GM23248 (cell line): Measurements from ENCODE around the gene INPPL1. TPM values are rescaled to one million over a fixed set of nuclear protein-coding genes. Genes with fewer than 3 reads are reported as not detected.

Experiments used
- DNase-seq: peaks from one replicate; pipeline ENCODE4 v3.0.0-alpha.2; 2015
- H2AFZ ChIP-seq: fragments of 200-600 bp; sonication (generic); 2 replicates; pipeline ENCODE4 v1.6.1; 2016; ENCODE audit warnings: antibody characterized with exemption
- H3F3A ChIP-seq: fragments of 200-600 bp; sonication (generic); 2 replicates; pipeline ENCODE4 v1.6.1; 2016; ENCODE audit warnings: mild to moderate bottlenecking, antibody characterized with exemption, mixed run types; ENCODE audit not compliant: insufficient read depth
- H3K27ac ChIP-seq: fragments of 200-600 bp; sonication (generic); 2 replicates; pipeline ENCODE4 v1.5.1; 2016; ENCODE audit warnings: mild to moderate bottlenecking
- H3K27me3 ChIP-seq: fragments of 200-600 bp; sonication (generic); replicated peaks from 2 replicates; pipeline ENCODE4 v1.6.1; 2016; ENCODE audit warnings: mild to moderate bottlenecking; ENCODE audit not compliant: insufficient read depth
- H3K36me3 ChIP-seq: fragments of 200-600 bp; sonication (generic); 2 replicates; pipeline ENCODE4 v1.6.1; 2016; ENCODE audit warnings: low read depth, mild to moderate bottlenecking
- H3K4me1 ChIP-seq: fragments of 200-600 bp; sonication (generic); 2 replicates; pipeline ENCODE4 v1.6.1; 2016; ENCODE audit warnings: mild to moderate bottlenecking; ENCODE audit not compliant: insufficient read depth
- H3K4me2 ChIP-seq: fragments of 200-600 bp; sonication (generic); one replicate; pipeline ENCODE4 v1.6.1; 2016; ENCODE audit warnings: mild to moderate bottlenecking; ENCODE audit not compliant: unreplicated experiment
- H3K4me3 ChIP-seq: fragments of 200-600 bp; sonication (generic); 2 replicates; pipeline ENCODE4 v1.5.1; 2016; ENCODE audit warnings: mild to moderate bottlenecking
- H3K79me2 ChIP-seq: fragments of 200-600 bp; sonication (generic); 2 replicates; pipeline ENCODE4 v1.6.1; 2016; ENCODE audit warnings: mild to moderate bottlenecking; ENCODE audit not compliant: insufficient read depth
- H3K9ac ChIP-seq: fragments of 200-600 bp; sonication (generic); 2 replicates; pipeline ENCODE4 v1.6.1; 2016; ENCODE audit warnings: mild to moderate bottlenecking
- H3K9me2 ChIP-seq: fragments of 200-600 bp; sonication (generic); 2 replicates; pipeline ENCODE4 v1.6.1; 2016; ENCODE audit warnings: mixed run types, mild to moderate bottlenecking, moderate library complexity; ENCODE audit not compliant: insufficient read depth
- H3K9me3 ChIP-seq: fragments of 200-600 bp; sonication (generic); one replicate; pipeline ENCODE4 v1.6.1; 2017; ENCODE audit warnings: low read depth
- H4K20me1 ChIP-seq: fragments of 200-600 bp; sonication (generic); 2 replicates; pipeline ENCODE4 v1.6.0; 2016; ENCODE audit not compliant: insufficient read depth
- EZH2 ChIP-seq: fragments of 200-600 bp; sonication (generic); IDR thresholded peaks from 2 replicates; pipeline ENCODE4 v1.6.1; 2018; ENCODE audit warnings: antibody characterized with exemption, mild to moderate bottlenecking; ENCODE audit not compliant: insufficient read depth, poor library complexity, severe bottlenecking
- EZH2phosphoT487 ChIP-seq: fragments of 200-600 bp; sonication (generic); IDR thresholded peaks from 2 replicates; pipeline ENCODE4 v1.6.1; 2018; ENCODE audit warnings: antibody characterized with exemption, moderate library complexity, mild to moderate bottlenecking, low read depth; ENCODE audit not compliant: insufficient read depth
- WGBS, 2 experiments: methylation state at CpG; one replicate each; pipeline ENCODE4 v1.1.6; 2015 to 2017; ENCODE audit warnings: low lambda C conversion rate in 2 of 2, low coverage in 1 of 2; ENCODE audit errors: missing lambda C conversion rate in 2 of 2; 5-methylcytosine and 5-hydroxymethylcytosine counted together
- in situ Hi-C: fragments of 300-500 bp; cut with MboI; formaldehyde crosslinking; loops from 2 replicates; pipeline ENCODE4 v1.15.0; 2020
- polyA plus RNA-seq: library from polyadenylated mRNA; unstranded; fragments of >200 nt; fragmentation: Nextera tagmentation; extraction: Ambion mirVana; gene quantifications from 2 replicates; pipeline ENCODE4 v1.2.1, GENCODE V29; 2016
- total RNA-seq: library from RNA; depleted of rRNA; stranded (reverse); fragments of >200 nt; shearing (Covaris generic); gene quantifications from 2 replicates; pipeline ENCODE4 v1.2.3, GENCODE V29; 2014

INPPL1 gene
- total and polyA plus RNA-seq, 2 experiments from 2014 or later: 28.4 to 68.0 TPM

DNA sequence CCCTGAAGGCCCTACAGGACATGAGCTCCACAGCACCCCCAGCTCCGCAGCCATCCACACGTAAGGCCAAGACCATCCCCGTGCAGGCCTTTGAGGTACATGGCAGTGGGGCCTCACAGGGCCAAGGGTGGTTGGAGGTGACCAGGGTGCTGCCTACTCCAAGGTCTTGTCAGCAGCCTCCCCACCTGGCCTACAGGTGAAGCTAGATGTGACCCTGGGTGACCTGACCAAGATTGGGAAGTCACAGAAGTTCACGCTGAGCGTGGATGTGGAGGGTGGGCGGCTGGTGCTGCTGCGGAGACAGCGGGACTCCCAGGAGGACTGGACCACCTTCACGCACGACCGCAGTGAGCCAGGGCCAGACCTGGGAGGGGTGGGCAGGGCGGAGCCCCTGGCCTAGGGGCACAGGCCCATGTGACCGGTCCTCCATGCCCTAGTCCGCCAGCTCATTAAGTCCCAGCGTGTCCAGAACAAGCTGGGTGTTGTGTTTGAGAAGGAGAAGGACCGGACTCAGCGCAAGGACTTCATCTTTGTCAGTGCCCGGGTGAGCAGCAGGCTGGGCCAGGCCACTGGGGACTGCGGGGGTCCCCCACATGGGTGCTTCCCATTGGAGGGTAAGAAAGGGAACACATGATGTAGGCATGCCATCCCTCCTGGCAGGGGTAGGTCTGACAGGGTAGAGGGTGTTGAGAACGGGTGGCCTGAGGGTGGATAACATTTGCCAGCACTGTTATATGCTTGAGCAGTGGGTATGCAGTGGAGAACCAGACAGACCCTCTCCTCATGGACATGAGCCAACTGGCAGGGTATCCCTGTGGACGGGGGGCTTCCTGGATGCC lies 5.6 kb downstream of the INPPL1 start:
- Histone ChIP-seq H3K36me3 (peaks cover 33% of the 10 kb centered on the region; the same call in 1 of the 2 replicates), H3K9me3 (no peaks in the 10 kb centered on the region), H3K4me2 (no peak overlapping the region), H3K9ac (no peak overlapping the region), H3K79me2 (peaks cover 44% of the 10 kb centered on the region), H3F3A (peaks cover 22% of the 10 kb centered on the region; the same call in 1 of the 2 replicates), H3K9me2 (no peaks in the 10 kb centered on the region), H3K27ac (no peak overlapping the region), H2AFZ (no peak overlapping the region), H3K4me3 (no peak overlapping the region), H3K27me3 (no peaks in the 10 kb centered on the region), H3K4me1 (peaks cover 6% of the 10 kb centered on the region; the same call in 1 of the 2 replicates), H4K20me1 (no peaks in the 10 kb centered on the region)
- TF ChIP-seq EZH2 (no peak), EZH2phosphoT487 (no peak)
- 90 to 94% methylated on average over 20 to 21 of the region's 21 CpGs for WGBS, 2 experiments
- in situ Hi-C loops: no loop called here
- DNase-seq: no peak

DNA sequence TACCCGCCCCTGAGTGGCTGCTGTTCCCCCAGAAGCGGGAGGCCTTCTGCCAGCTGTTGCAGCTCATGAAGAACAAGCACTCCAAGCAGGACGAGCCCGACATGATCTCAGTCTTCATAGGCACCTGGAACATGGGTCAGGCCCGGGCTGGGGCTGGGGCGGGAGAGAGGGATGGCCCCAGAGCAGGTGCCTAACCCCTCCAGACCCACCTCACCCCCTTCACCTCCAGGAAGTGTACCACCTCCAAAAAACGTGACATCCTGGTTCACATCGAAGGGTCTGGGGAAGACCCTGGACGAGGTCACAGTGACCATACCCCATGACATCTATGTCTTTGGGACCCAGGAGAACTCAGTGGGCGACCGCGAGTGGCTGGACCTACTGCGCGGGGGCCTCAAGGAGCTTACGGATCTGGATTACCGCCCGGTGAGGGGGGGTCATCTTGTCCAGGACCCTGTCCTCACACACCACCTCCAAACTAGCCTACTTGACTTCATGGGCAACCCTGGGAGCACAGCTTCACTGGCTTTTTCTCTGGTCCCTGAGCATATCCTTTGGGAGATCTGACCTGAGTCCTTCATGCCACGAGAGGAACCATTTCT lies 6.3 kb downstream of the INPPL1 start:
- 90% methylated on average over 15 to 17 of the region's 18 CpGs for WGBS, 2 experiments
- no peaks in the 10 kb centered on the region for H3K9me3 ChIP-seq
- no peak for DNase-seq

DNA sequence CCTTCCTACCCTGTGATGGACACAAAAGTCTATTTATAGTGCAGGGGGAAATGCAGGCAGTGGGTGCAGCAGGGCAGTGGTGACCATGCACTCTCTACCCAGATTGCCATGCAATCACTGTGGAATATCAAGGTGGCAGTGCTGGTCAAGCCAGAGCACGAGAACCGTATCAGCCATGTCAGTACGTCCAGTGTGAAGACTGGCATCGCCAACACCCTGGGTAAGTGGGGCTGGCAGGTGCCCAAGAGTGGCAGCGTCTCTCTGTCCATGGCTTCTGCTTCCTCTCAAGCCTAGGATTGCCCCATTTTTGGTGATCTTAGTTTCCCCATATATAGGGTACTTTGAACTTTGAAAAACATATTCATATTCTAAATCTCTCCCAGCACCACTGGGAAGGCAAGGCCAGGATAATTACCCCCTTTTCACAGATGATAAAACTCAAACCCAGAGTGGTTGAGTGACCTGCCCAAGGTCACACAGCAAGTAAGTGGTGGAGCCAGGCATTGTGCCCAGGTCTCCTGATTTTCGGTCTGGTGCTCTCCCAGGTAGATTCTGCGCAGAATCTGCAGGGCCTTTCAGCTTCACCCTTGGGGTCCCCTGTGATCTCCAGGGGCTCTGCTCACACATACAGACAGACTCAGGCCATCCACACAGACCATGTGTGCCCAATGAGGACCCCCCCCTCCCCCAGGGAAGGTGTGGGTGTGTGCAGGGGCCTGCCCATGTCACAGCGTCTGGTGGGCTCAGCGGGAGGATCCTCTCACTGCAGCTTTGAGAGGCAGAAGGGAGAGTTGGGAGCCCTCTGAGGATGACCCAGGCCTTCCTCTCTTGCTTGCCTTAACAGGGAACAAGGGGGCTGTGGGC lies 7.1 kb downstream of the INPPL1 start:
- H3K4me1 ChIP-seq: no peaks in the 10 kb centered on the region
- H3K4me3 ChIP-seq: no peak overlapping the region
- no peak overlapping the region for H2AFZ ChIP-seq
- in situ Hi-C loops: no loop called here
- H3K79me2 ChIP-seq: peaks cover 30% of the 10 kb centered on the region
- WGBS, 2 experiments: 78 to 89% methylated on average over 9 of the region's 9 CpGs
- no peak for TF ChIP-seq EZH2phosphoT487
- no peak for TF ChIP-seq EZH2
- no peak overlapping the region for H3K4me2 ChIP-seq
- H3K27me3 ChIP-seq: no peaks in the 10 kb centered on the region
- H4K20me1 ChIP-seq: no peaks in the 10 kb centered on the region
- H3K9ac ChIP-seq: no peak overlapping the region
- peaks cover 31% of the 10 kb centered on the region for H3F3A ChIP-seq
- H3K27ac ChIP-seq: no peak overlapping the region
- H3K36me3 ChIP-seq: peaks cover 35% of the 10 kb centered on the region; the same call in 1 of the 2 replicates
- DNase-seq: no peak
- H3K9me2 ChIP-seq: no peaks in the 10 kb centered on the region
- H3K9me3 ChIP-seq: no peaks in the 10 kb centered on the region

More for the DNA sequence above, 6.3 kb downstream of the INPPL1 start:
- H3K9me2 ChIP-seq: no peaks in the 10 kb centered on the region
- H2AFZ ChIP-seq: no peak overlapping the region
- no peak overlapping the region for H3K9ac ChIP-seq
- no peak overlapping the region for H3K27ac ChIP-seq
- H4K20me1 ChIP-seq: no peaks in the 10 kb centered on the region
- in situ Hi-C loops: no loop called here
- no peaks in the 10 kb centered on the region for H3K27me3 ChIP-seq
- H3K36me3 ChIP-seq: peaks cover 33% of the 10 kb centered on the region; the same call in 1 of the 2 replicates
- H3K79me2 ChIP-seq: peaks cover 37% of the 10 kb centered on the region
- no peak overlapping the region for H3K4me3 ChIP-seq
- peaks cover under 1% of the 10 kb centered on the region; the same call in 1 of the 2 replicates for H3K4me1 ChIP-seq
- TF ChIP-seq EZH2phosphoT487 (no peak), EZH2 (no peak)
- peaks cover 24% of the 10 kb centered on the region; the same call in 1 of the 2 replicates for H3F3A ChIP-seq
- no peak overlapping the region for H3K4me2 ChIP-seq
